K562 (cell line): ENCODE results near the gene HIVEP1. TPM values are rescaled to one million over a fixed set of nuclear protein-coding genes. Genes with fewer than 3 reads are reported as not detected.

Experiments
- ATAC-seq: fragments of 200-7000 bp; cut with Tn5 transposase; 3 replicates; pipeline ENCODE4 v1.9.1; 2020; ENCODE audit warnings: moderate library complexity
- BruUV-seq: library from RNA; stranded (reverse); fragments of 400-500 nt; replicated peaks from 2 replicates; lab custom pipeline; 2021; lab: Mats Ljungman, UMichigan
- CTCF ChIA-PET: fragments of 300-600 bp; formaldehyde crosslinking; extraction: SDS; loops from one replicate; lab custom pipeline; 2021; ENCODE audit warnings: low intra/inter-chr PET ratio; lab: Yijun Ruan, JAX
- POLR2A ChIA-PET: fragments of 300-600, 350-650 bp; sonication (Branson Sonifier 250); formaldehyde crosslinking; extraction: SDS; loops from one replicate; lab custom pipeline; 2021; ENCODE audit warnings: antibody characterized with exemption, inconsistent platforms; lab: Yijun Ruan, JAX
- DNase-seq, 4 experiments: peaks; one replicate each; pipeline versions ENCODE4 v3.0.0 to v3.0.0-alpha.2; 2011 to 2018; ENCODE audit warnings: low spot score in 3 of 4, mixed read lengths in 3 of 4; ENCODE audit errors: extremely low read depth in 1 of 4
- FAIRE-seq: peaks from 2 replicates; lab custom pipeline; 2011; peaks lifted over from hg19 to GRCh38; lab: Jason Lieb, UNC
- H2AFZ ChIP-seq: 2 replicates; pipeline ENCODE4 v1.6.0; 2011; ENCODE audit warnings: low read depth, low read length, control low read depth, inconsistent platforms
- H3K27ac ChIP-seq: fragments of 200-600 bp; 3 replicates; pipeline ENCODE4 v1.8.0; 2011; ENCODE audit warnings: low read depth, mild to moderate bottlenecking, control low read depth, inconsistent platforms, low read length, moderate library complexity, mixed read lengths; ENCODE audit errors: extremely low read depth
- H3K27me3 ChIP-seq, 2 experiments: fragments of 300-600 bp in 1 of 2; 2 replicates in 1 of 2; 3 replicates in 1 of 2; pipeline versions ENCODE4 v1.6.0 to v1.8.0; 2011; ENCODE audit warnings: inconsistent platforms in 2 of 2, low read length in 2 of 2, mild to moderate bottlenecking in 1 of 2, mixed read lengths in 1 of 2, moderate library complexity in 1 of 2; ENCODE audit not compliant: control insufficient read depth in 2 of 2, insufficient read depth in 2 of 2
- H3K36me3 ChIP-seq: fragments of 300-600 bp; 3 replicates; pipeline ENCODE4 v1.8.0; 2011; ENCODE audit warnings: mild to moderate bottlenecking, low read length, inconsistent platforms; ENCODE audit not compliant: control insufficient read depth, insufficient read depth
- H3K4me1 ChIP-seq, 2 experiments: fragments of 200-600 bp in 1 of 2; replicated peaks in 1 of 2; 2 replicates in 1 of 2; 3 replicates in 1 of 2; pipeline versions ENCODE4 v1.5.1 to v1.8.0; 2011; ENCODE audit warnings: inconsistent platforms in 2 of 2, low read length in 2 of 2, mild to moderate bottlenecking in 1 of 2, mixed read lengths in 1 of 2, moderate library complexity in 1 of 2; ENCODE audit not compliant: control insufficient read depth in 2 of 2, insufficient read depth in 2 of 2
- H3K4me2 ChIP-seq: 2 replicates; pipeline ENCODE4 v1.6.1; 2011; ENCODE audit warnings: low read length, control low read depth, inconsistent platforms, mixed read lengths; ENCODE audit not compliant: insufficient read depth
- H3K4me3 ChIP-seq: fragments of 200-600 bp; sonication (generic), shearing (Covaris generic); 2 replicates; pipeline ENCODE4 v1.5.1; 2016; ENCODE audit warnings: control low read depth, inconsistent platforms
- H3K79me2 ChIP-seq: fragments of 200-600 bp; 3 replicates; pipeline ENCODE4 v1.8.0; 2011; ENCODE audit warnings: low read length, inconsistent platforms; ENCODE audit not compliant: control insufficient read depth, insufficient read depth
- H3K9ac ChIP-seq, 2 experiments: 2 replicates each; pipeline versions ENCODE4 v1.6.0 to v1.6.1; 2011; ENCODE audit warnings: low read depth in 2 of 2, low read length in 2 of 2, control low read depth in 1 of 2, inconsistent platforms in 1 of 2, mild to moderate bottlenecking in 1 of 2, mixed read lengths in 1 of 2; ENCODE audit not compliant: insufficient read depth in 1 of 2
- H3K9me1 ChIP-seq: one replicate; pipeline ENCODE4 v1.6.0; 2011; ENCODE audit warnings: inconsistent platforms, mild to moderate bottlenecking, low read length, moderate library complexity; ENCODE audit not compliant: control insufficient read depth, insufficient read depth
- H3K9me3 ChIP-seq: replicated peaks from 2 replicates; pipeline ENCODE4 v1.5.1; 2011; ENCODE audit warnings: low read depth, low read length, inconsistent platforms; ENCODE audit not compliant: control insufficient read depth, insufficient read depth
- H4K20me1 ChIP-seq: replicated peaks from 2 replicates; pipeline ENCODE4 v1.6.1; 2011; ENCODE audit warnings: low read length, inconsistent platforms, mixed read lengths; ENCODE audit not compliant: control insufficient read depth, insufficient read depth
- CCAR2 ChIP-seq: fragments of 200-400 bp; formaldehyde crosslinking; IDR thresholded peaks from 2 replicates; pipeline ENCODE4 v1.6.1; 2017; ENCODE audit warnings: mild to moderate bottlenecking, low read depth, low read length
- DIDO1 ChIP-seq: fragments of 450-650 bp; IDR thresholded peaks from 2 replicates; pipeline ENCODE4 v1.6.1; 2016; ENCODE audit warnings: low read depth, missing biosample characterization, missing genetic modification characterization
- HMG20B ChIP-seq: fragments of 250-450 bp; sonication (Bioruptor Pico); IDR thresholded peaks from 2 replicates; pipeline ENCODE4 v1.5.0; 2021; ENCODE audit warnings: mild to moderate bottlenecking
- MED1 ChIP-seq: sonication (generic); formaldehyde crosslinking; IDR thresholded peaks from 2 replicates; pipeline ENCODE4 v1.8.1; 2023; ENCODE audit warnings: missing genetic modification reagents, borderline replicate concordance
- PML ChIP-seq: IDR thresholded peaks from 2 replicates; pipeline ENCODE4 v1.6.1; 2012; ENCODE audit warnings: low read length, inconsistent platforms
- RBM39 ChIP-seq: fragments of 200-400 bp; formaldehyde crosslinking; optimal IDR thresholded peaks from 2 replicates; pipeline ENCODE3; 2018; ENCODE audit warnings: low read depth, low read length
- SMARCE1 ChIP-seq: fragments of 450-650 bp; IDR thresholded peaks from 2 replicates; pipeline ENCODE4 v1.7.1; 2016; ENCODE audit warnings: mild to moderate bottlenecking
- STAG1 ChIP-seq: sonication (generic); formaldehyde crosslinking; IDR thresholded peaks from 2 replicates; pipeline ENCODE4 v1.5.0; 2020; ENCODE audit warnings: missing genetic modification reagents, borderline replicate concordance
- ZKSCAN3 ChIP-seq: fragments of 250-450 bp; sonication (Bioruptor Pico); IDR thresholded peaks from 2 replicates; pipeline ENCODE4 v1.4.0; 2020
- WGBS: fragments of 100-300 bp; shearing (Covaris generic); methylation state at CpG from one replicate; pipeline ENCODE4 v1.1.6; 2016; ENCODE audit warnings: low coverage, mixed read lengths; ENCODE audit not compliant: insufficient coverage; ENCODE audit errors: missing lambda C conversion rate; 5-methylcytosine and 5-hydroxymethylcytosine counted together
- in situ Hi-C: fragments of 300-500 bp; cut with MboI; formaldehyde crosslinking; loops from 4 replicates; pipeline ENCODE4 v1.15.0; 2018; ENCODE audit warnings: inconsistent platforms, mixed read lengths
- intact Hi-C: fragments of 100-400 bp; cut with micrococcal nuclease; formaldehyde crosslinking; loops from 2 replicates; pipeline ENCODE4 v1.14.2; 2022
- polyA plus RNA-seq, 8 experiments: library from polyadenylated mRNA; depleted of rRNA in 4 of 8; stranded (reverse) in 5 of 8; unstranded in 3 of 8; fragments of >200 nt; fragmentation: Nextera tagmentation in 2 of 8; fragmentation: Illumina TruSeq in 1 of 8; extraction: Ambion mirVana in 2 of 8; extraction: Trizol in 1 of 8; gene quantifications; 2 replicates each; pipeline versions ENCODE4 v1.2.1 to v1.2.3, GENCODE V29; 2011 to 2014; ENCODE audit warnings: inconsistent platforms in 1 of 8, missing spikeins in 1 of 8
- total RNA-seq, 7 experiments: library from RNA; depleted of rRNA in 6 of 7; stranded (reverse); fragments of >200 nt in 6 of 7; fragmentation: Illumina TruSeq in 2 of 7; extraction: Trizol in 2 of 7; gene quantifications; 2 replicates each; pipeline versions ENCODE4 v1.2.1 to v1.2.3, GENCODE V29; 2011 to 2021; ENCODE audit warnings: low replicate concordance in 1 of 7
- TF ChIP-seq, protein P1 (sequence below): fragments of 450-650 bp; IDR thresholded peaks from 2 replicates; pipeline ENCODE4 v1.6.1; 2018; ENCODE audit warnings: mild to moderate bottlenecking, low read depth; ENCODE audit not compliant: partially characterized antibody
- TF ChIP-seq, protein P2 (sequence below): fragments of 250-450 bp; sonication (Bioruptor Pico); IDR thresholded peaks from 2 replicates; pipeline ENCODE4 v1.4.0; 2020; ENCODE audit warnings: mild to moderate bottlenecking

HIVEP1 gene
- total and polyA plus RNA-seq, 9 of the 15 experiments (the other 6 are each of a cell fraction or from before 2014, with no cell fraction given), result 6.0 to 33.3 (median 21.7) TPM

DNA sequence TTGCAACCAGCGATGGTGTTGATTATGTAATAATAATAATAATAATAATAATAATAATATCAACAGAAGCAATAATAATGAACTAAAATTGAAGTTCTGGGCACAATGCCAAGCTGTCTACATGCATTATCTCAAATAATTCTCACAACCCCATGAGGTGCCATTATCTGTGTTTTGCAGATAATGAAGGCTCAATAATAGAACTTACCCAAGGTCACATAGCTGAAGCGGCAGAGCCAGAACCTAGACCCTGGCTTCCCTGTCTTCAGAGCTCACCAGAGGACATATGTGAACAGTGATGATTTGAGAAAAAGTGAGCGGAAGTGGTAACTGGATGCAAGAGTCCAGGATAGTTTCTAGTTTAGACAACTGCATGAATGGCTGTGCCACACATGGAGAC lies 91.0 kb downstream of the HIVEP1 start:
- CTCF ChIA-PET, result no interaction called here
- in situ Hi-C loops, result no loop called here
- peak; percentile 86 for ATAC-seq
- TF ChIP-seq PML (no peak), RBM39 (no peak), CCAR2 (no peak), STAG1 (no peak), HMG20B (CRISPR knock-in tag) (no peak), SMARCE1 (peak; percentile 29; the same call in 1 of the 2 replicates), MED1 (CRISPR knock-in tag) (no peak), ZKSCAN3 (CRISPR knock-in tag) (no peak), DIDO1 (tag) (no peak)
- TF ChIP-seq, protein P1, sequence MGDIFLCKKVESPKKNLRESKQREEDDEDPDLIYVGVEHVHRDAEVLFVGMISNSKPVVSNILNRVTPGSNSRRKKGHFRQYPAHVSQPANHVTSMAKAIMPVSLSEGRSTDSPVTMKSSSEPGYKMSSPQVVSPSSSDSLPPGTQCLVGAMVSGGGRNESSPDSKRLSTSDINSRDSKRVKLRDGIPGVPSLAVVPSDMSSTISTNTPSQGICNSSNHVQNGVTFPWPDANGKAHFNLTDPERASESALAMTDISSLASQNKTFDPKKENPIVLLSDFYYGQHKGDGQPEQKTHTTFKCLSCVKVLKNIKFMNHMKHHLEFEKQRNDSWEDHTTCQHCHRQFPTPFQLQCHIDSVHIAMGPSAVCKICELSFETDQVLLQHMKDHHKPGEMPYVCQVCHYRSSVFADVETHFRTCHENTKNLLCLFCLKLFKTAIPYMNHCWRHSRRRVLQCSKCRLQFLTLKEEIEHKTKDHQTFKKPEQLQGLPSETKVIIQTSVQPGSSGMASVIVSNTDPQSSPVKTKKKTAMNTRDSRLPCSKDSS, result no peak
- TF ChIP-seq, protein P2, sequence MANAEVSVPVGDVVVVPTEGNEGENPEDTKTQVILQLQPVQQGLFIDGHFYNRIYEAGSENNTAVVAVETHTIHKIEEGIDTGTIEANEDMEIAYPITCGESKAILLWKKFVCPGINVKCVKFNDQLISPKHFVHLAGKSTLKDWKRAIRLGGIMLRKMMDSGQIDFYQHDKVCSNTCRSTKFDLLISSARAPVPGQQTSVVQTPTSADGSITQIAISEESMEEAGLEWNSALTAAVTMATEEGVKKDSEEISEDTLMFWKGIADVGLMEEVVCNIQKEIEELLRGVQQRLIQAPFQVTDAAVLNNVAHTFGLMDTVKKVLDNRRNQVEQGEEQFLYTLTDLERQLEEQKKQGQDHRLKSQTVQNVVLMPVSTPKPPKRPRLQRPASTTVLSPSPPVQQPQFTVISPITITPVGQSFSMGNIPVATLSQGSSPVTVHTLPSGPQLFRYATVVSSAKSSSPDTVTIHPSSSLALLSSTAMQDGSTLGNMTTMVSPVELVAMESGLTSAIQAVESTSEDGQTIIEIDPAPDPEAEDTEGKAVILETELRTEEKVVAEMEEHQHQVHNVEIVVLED, result no peak

More for the DNA sequence above, 91.0 kb downstream of the HIVEP1 start:
- Histone ChIP-seq H3K27me3 (no peaks in the 10 kb centered on the region), H3K79me2 (peaks cover 44% of the 10 kb centered on the region), H3K9me3 (no peaks in the 10 kb centered on the region; the same call in 1 of the 2 replicates), H3K4me3 (no peak overlapping the region), H3K36me3 (peaks cover 9% of the 10 kb centered on the region; the same call in 2 of the 3 replicates), H3K9ac (no peak overlapping the region), H3K4me2 (peak overlapping the region; percentile 32; the same call in 1 of the 2 replicates), H3K4me1 (peaks cover 3 to 11% of the 10 kb centered on the region in 2 experiments; a peak in 4 of 5 replicates), H3K9me1 (no peaks in the 10 kb centered on the region), H4K20me1 (no peaks in the 10 kb centered on the region), H2AFZ (no peak overlapping the region), H3K27ac (peak overlapping the region; percentile 44; the same call in 1 of the 3 replicates)
- BruUV-seq, result no TSS peak
- FAIRE-seq (peak; percentile 72), DNase-seq (peak in 3 of 4 experiments; percentile 24 to 75 (median 63))
- intact Hi-C loops, result no loop called here
- POLR2A ChIA-PET, result interaction anchor here (1.3 kb wide), 1 partner anchor 8 kb away, joined by 4 read pairs; no protein-coding TSS in a partner anchor
- WGBS, result 46% methylated on average over 3 of the region's 3 CpGs
